ENCODE data around the gene SPECC1.

SPECC1 gene

GRCh38 chr17:20291853-20292252 is 282.7 kb downstream of the SPECC1 start:
- Histone ChIP-seq H3K27me3 (no peaks in the 10 kb centered on the region), H3K9me3 (no peaks in the 10 kb centered on the region), H3K4me3 (ENCODE audit: low read depth in 1 of 2, low read length in 1 of 2) (no peak overlapping the region), H3K36me3 (no peaks in the 10 kb centered on the region), H3K4me1 (ENCODE audit: control insufficient read depth in 1 of 2, insufficient read depth in 1 of 2, low read depth in 1 of 2, low read length in 1 of 2) (no peaks in the 10 kb centered on the region), H3K27ac (no peak overlapping the region)
- TF ChIP-seq CTCF (IDR thresholded peaks at IDR 0.05): no peak

- TF ChIP-seq CTCF (IDR thresholded peaks at IDR 0.05): no peak
These were observed 284.3 kb downstream of the SPECC1 start for GRCh38 chr17:20293501-20293900.

GRCh38 chr17:20294120-20294519 is 285.0 kb downstream of the SPECC1 start:
- no peaks in the 10 kb centered on the region for H3K27me3 ChIP-seq
- TF ChIP-seq CTCF (IDR thresholded peaks at IDR 0.05): no peak
- no peak overlapping the region for H3K4me3 ChIP-seq (ENCODE audit: low read depth in 1 of 2, low read length in 1 of 2)
- H3K4me1 ChIP-seq (ENCODE audit: control insufficient read depth in 1 of 2, insufficient read depth in 1 of 2, low read depth in 1 of 2, low read length in 1 of 2): no peaks in the 10 kb centered on the region
- no peaks in the 10 kb centered on the region for H3K9me3 ChIP-seq
- no peak overlapping the region for H3K27ac ChIP-seq
- H3K36me3 ChIP-seq: no peaks in the 10 kb centered on the region

More at GRCh38 chr17:20293501-20293900, 284.3 kb downstream of the SPECC1 start:
- H3K4me1 ChIP-seq (ENCODE audit: control insufficient read depth in 1 of 2, insufficient read depth in 1 of 2, low read depth in 1 of 2, low read length in 1 of 2): no peaks in the 10 kb centered on the region
- no peaks in the 10 kb centered on the region for H3K9me3 ChIP-seq
- no peaks in the 10 kb centered on the region for H3K27me3 ChIP-seq
- H3K27ac ChIP-seq: no peak overlapping the region
- no peaks in the 10 kb centered on the region for H3K36me3 ChIP-seq
- H3K4me3 ChIP-seq (ENCODE audit: low read depth in 1 of 2, low read length in 1 of 2): no peak overlapping the region

GRCh38 chr17:20299013-20299412 is 289.9 kb downstream of the SPECC1 start:
- no peaks in the 10 kb centered on the region for H3K27me3 ChIP-seq
- H3K4me3 ChIP-seq (ENCODE audit: low read depth in 1 of 2, low read length in 1 of 2): no peak overlapping the region
- no peaks in the 10 kb centered on the region for H3K9me3 ChIP-seq
- no peaks in the 10 kb centered on the region for H3K4me1 ChIP-seq (ENCODE audit: control insufficient read depth in 1 of 2, insufficient read depth in 1 of 2, low read depth in 1 of 2, low read length in 1 of 2)
- no peak overlapping the region for H3K27ac ChIP-seq
- no peak for TF ChIP-seq CTCF (IDR thresholded peaks at IDR 0.05)
- no peaks in the 10 kb centered on the region for H3K36me3 ChIP-seq

GRCh38 chr17:20300436-20300934 is 291.3 kb downstream of the SPECC1 start:
- Histone ChIP-seq H3K4me1 (ENCODE audit: control insufficient read depth in 1 of 2, insufficient read depth in 1 of 2, low read depth in 1 of 2, low read length in 1 of 2) (no peaks in the 10 kb centered on the region), H3K36me3 (no peaks in the 10 kb centered on the region), H3K9me3 (no peaks in the 10 kb centered on the region), H3K4me3 (ENCODE audit: low read depth in 1 of 2, low read length in 1 of 2) (no peak overlapping the region), H3K27ac (no peak overlapping the region), H3K27me3 (no peaks in the 10 kb centered on the region)
- no peak for TF ChIP-seq CTCF (IDR thresholded peaks at IDR 0.05)
